GM12865 (cell line): ENCODE measurements around the gene OR5AK2.
"Not testable (repeated sequence)": the region's sequence is repeated elsewhere in the genome, so short reads cannot be mapped to it uniquely, and the experiment has no call there.

ENCODE experiments used
- DNase-seq: peaks from one replicate; pipeline ENCODE4 v3.0.0; 2010; ENCODE audit warnings: low read depth
- H3K4me3 ChIP-seq: 2 replicates; pipeline ENCODE4 v1.5.1; 2011; ENCODE audit warnings: mild to moderate bottlenecking, low read depth, low read length, control low read depth
- CTCF ChIP-seq: IDR thresholded peaks from 2 replicates; pipeline ENCODE4 v1.5.1; 2011; ENCODE audit warnings: low read length, control low read depth, low read depth, inconsistent platforms; ENCODE audit not compliant: insufficient read depth; ENCODE audit errors: missing control alignments

Gene OR5AK2

GRCh38 chr11:56988614-56989013, at the start of gene OR5AK2:
Gene OR5AK2, plus strand, starts transcription at chr11:56988914. Its CDS starts 0 bp downstream, at chr11:56988914.
- TF ChIP-seq CTCF, result no peak
- DNase-seq, result no peak
- H3K4me3 ChIP-seq, result no peak within 1 kb of the TSS

- not testable (repeated sequence) for H3K4me3 ChIP-seq, DNase-seq
Measured at GRCh38 chr11:56945526-56945925, 43.2 kb upstream of the OR5AK2 start.

GRCh38 chr11:56948991-56949515, 39.7 kb upstream of the OR5AK2 start:
- H3K4me3 ChIP-seq, result no peak overlapping the region
- DNase-seq, result no peak
- TF ChIP-seq CTCF, result no peak

- H3K4me3 ChIP-seq, result no peak overlapping the region
- no peak for DNase-seq
- no peak for TF ChIP-seq CTCF
Measured at GRCh38 chr11:56950510-56950909, 38.2 kb upstream of the OR5AK2 start.

- DNase-seq, H3K4me3 ChIP-seq: not testable (repeated sequence)
Measured at GRCh38 chr11:56953907-56954306, 34.8 kb upstream of the OR5AK2 start.

- no peak for DNase-seq
- no peak for TF ChIP-seq CTCF
- H3K4me3 ChIP-seq, result no peak overlapping the region
Measured at GRCh38 chr11:56961609-56962008, 27.1 kb upstream of the OR5AK2 start.

GRCh38 chr11:56967726-56968125, 21.0 kb upstream of the OR5AK2 start:
- H3K4me3 ChIP-seq, result no peak overlapping the region
- no peak for TF ChIP-seq CTCF
- no peak for DNase-seq

- DNase-seq, result no peak
- H3K4me3 ChIP-seq, result no peak overlapping the region
- no peak for TF ChIP-seq CTCF
Measured at GRCh38 chr11:56968524-56968923, 20.2 kb upstream of the OR5AK2 start.
